Immature natural killer cell (primary cell): ENCODE data around the gene MORC2. TPM values are rescaled to one million over a fixed set of nuclear protein-coding genes. Genes with fewer than 3 reads are reported as not detected.

Source experiments
- DNase-seq, 3 donors: peaks; one replicate each; pipeline ENCODE4 v3.0.0; 2022; ENCODE audit warnings: mixed read lengths in 1 of 3
- H3K27ac Mint-ChIP-seq, 6 donors: one replicate each; pipeline ENCODE4 v1.8.0; 2020; ENCODE audit warnings: mixed read lengths in 6 of 6, mild to moderate bottlenecking in 5 of 6, inconsistent platforms in 4 of 6, moderate library complexity in 3 of 6
- H3K27me3 Mint-ChIP-seq, 3 donors: one replicate each; pipeline ENCODE4 v1.8.0; 2020 to 2021; ENCODE audit warnings: low read depth in 3 of 3, mild to moderate bottlenecking in 3 of 3, mixed read lengths in 3 of 3, moderate library complexity in 3 of 3, inconsistent platforms in 1 of 3
- H3K36me3 Mint-ChIP-seq, 3 donors: one replicate each; pipeline ENCODE4 v1.8.0; 2020; ENCODE audit warnings: mixed read lengths in 3 of 3, inconsistent platforms in 2 of 3, mild to moderate bottlenecking in 2 of 3
- H3K4me1 Mint-ChIP-seq, 2 donors: one replicate each; pipeline ENCODE4 v1.8.0; 2020; ENCODE audit warnings: inconsistent platforms in 2 of 2, mild to moderate bottlenecking in 2 of 2, mixed read lengths in 2 of 2, moderate library complexity in 1 of 2
- H3K4me3 Mint-ChIP-seq, 5 donors: one replicate each; pipeline ENCODE4 v1.8.0; 2020; ENCODE audit warnings: mild to moderate bottlenecking in 5 of 5, mixed read lengths in 5 of 5, inconsistent platforms in 3 of 5, moderate library complexity in 3 of 5
- H3K9me3 Mint-ChIP-seq, 6 donors: one replicate each; pipeline ENCODE4 v1.8.0; 2020; ENCODE audit warnings: mild to moderate bottlenecking in 6 of 6, mixed read lengths in 6 of 6, inconsistent platforms in 4 of 6, moderate library complexity in 3 of 6
- polyA plus RNA-seq, 3 donors: library from polyadenylated mRNA; unstranded; fragments of 300-500 nt; fragmentation: Illumina TruSeq; gene quantifications; one replicate each; pipeline ENCODE4 v1.2.3, GENCODE V29; 2021

The MORC2 gene
- polyA plus RNA-seq, 3 donors from 2014 or later = 1.1 to 6.9 TPM; not detected in 1

DNA sequence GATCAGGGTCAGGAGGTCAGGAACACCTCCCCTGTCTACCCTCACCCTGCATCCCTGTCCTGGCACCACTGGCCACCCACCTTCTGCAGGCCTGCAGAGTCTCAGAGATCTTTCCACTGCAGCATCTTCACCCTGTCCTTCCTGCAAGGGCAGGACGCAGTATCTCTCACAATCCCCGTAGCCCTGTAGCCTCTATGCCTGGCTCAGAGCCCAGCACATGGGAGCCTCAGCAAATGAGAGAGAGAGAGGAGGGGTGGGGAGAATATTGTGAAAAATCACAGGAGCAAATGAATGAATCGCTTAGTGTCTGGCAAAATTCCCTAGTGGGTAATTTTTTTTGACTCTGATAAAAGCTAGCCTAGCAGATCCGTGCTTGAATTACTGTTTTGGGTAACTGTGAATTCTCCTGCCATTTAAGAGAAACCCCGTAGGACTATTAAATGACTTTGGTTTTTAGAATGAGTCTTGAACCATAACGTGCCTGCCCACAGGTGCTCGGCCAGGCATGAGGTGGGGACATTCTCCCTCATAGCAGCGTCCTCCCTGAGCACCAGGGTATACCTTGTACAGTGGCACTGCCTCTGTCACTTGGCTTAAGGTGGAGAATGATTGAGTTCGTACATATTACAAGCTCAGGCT, 91.5 kb downstream of the MORC2 start:
- Mint-ChIP-seq H3K27me3 (peaks cover 0 to 2% (median 2%) of the 10 kb centered on the region in 3 donors), H3K36me3 (no peaks in the 10 kb centered on the region), H3K4me1 (no peaks in the 10 kb centered on the region), H3K9me3 (no peaks in the 10 kb centered on the region), H3K27ac (no peak overlapping the region), H3K4me3 (no peak overlapping the region)
- no peak for DNase-seq

DNA sequence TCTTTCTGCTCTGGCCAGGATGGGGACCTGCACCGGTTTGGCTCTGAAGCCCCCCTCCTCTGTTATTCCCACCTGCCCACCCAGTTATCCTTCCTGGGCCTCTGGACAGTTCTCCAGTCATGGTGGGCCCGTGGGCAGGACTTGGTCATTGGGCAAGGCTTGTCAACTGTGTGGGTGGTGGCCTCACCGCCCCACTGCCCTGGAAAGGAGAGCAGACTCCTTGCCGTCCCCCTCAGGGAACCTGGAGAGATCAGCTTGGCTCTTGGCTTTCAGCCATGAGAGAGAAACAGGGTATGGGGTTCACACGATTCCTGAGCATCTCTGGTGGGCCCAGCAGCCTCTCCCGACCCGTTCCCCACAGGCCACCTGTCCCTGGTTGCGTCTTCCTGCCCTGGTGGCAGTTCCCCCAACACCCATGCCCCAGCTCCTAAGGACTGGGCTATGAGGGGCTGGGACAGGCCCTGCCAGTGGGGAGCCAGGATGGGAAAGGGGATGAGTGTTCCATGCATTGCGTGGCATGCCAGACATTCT, 92.3 kb downstream of the MORC2 start:
- no peak for DNase-seq

DNA sequence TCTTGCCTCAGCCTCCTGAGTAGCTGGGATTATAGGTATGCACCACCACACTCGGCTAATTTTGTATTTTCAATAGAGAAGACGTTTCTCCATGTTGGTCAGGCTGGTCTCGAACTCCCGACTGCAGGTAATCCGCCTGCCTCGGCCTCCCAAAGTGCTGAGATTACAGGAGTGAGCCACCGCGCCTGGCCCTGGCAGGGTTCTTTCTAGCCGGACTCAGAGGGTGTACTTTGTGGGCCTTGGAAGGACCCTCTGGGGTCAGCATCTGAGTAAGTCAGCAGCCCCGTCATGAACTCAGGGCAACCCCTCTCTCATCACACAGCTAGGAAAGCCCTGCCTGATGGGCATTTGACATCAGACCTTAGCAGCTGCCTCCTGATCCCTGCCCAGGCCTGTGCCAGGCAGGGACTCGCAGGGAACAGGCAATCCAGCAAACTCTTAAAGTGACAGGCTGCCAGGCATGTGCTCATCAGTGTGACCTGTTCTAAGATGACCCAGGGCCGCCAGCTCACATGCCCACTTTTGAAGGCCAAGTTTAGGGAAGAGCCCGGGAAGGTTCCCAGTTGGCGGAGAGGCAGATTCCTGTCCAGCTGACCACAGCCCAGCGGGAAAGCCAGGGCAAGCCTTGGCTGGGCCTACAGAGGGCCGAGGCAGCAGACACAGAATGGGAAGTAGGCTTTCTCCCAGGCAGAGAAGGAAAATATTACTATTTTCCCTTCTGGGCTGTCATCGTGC, 92.9 kb downstream of the MORC2 start:
- no peaks in the 10 kb centered on the region for H3K36me3 Mint-ChIP-seq
- H3K27me3 Mint-ChIP-seq = peaks cover 0 to 2% (median 2%) of the 10 kb centered on the region in 3 donors
- H3K4me3 Mint-ChIP-seq = no peak overlapping the region
- H3K9me3 Mint-ChIP-seq = no peaks in the 10 kb centered on the region
- H3K4me1 Mint-ChIP-seq = no peaks in the 10 kb centered on the region
- no peak for DNase-seq
- H3K27ac Mint-ChIP-seq = no peak overlapping the region

More for the DNA sequence above, 92.3 kb downstream of the MORC2 start:
- Mint-ChIP-seq H3K27me3 (peaks cover 0 to 2% (median 2%) of the 10 kb centered on the region in 3 donors), H3K4me1 (no peaks in the 10 kb centered on the region), H3K4me3 (no peak overlapping the region), H3K27ac (no peak overlapping the region), H3K36me3 (no peaks in the 10 kb centered on the region), H3K9me3 (no peaks in the 10 kb centered on the region)

Other genes starting within 250 kb of the MORC2 start
- 10 to 100 TPM in 2 of 3 donors, 1 to 10 TPM in 1; 7.8 to 22.9 (median 13.6) TPM for gene TUG1, start 491 bp upstream of the MORC2 start, polyA plus RNA-seq
- gene SMTN, start 112.5 kb upstream of the MORC2 start, polyA plus RNA-seq = 1 to 10 TPM in 2 of 3 donors, under 1 TPM in 1; 0.49 to 2.7 (median 1.5) TPM
- gene SELENOM, start 138.8 kb upstream of the MORC2 start, polyA plus RNA-seq = 10 to 100 TPM; 24.1 to 51.0 (median 33.5) TPM
- not detected for gene INPP5J, start 154.2 kb upstream of the MORC2 start, polyA plus RNA-seq
- not detected for gene PLA2G3, start 171.7 kb upstream of the MORC2 start, polyA plus RNA-seq
- gene RNF185, start 191.4 kb upstream of the MORC2 start, polyA plus RNA-seq = 10 to 100 TPM; 12.8 to 27.3 (median 20.1) TPM
- 10 to 100 TPM in 1 of 3 donors, 1 to 10 TPM in 2; 4.0 to 12.9 (median 6.2) TPM for gene LIMK2, start 243.5 kb upstream of the MORC2 start, polyA plus RNA-seq